Breast epithelium (tissue), 3 donors: ENCODE results near the gene BAIAP3.

Source experiments
- CTCF ChIP-seq, 3 donors: fragments of 450-650 bp; IDR thresholded peaks; one replicate each; pipeline ENCODE4 v1.5.1; 2016 to 2017; ENCODE audit warnings: antibody characterized with exemption in 3 of 3, mild to moderate bottlenecking in 3 of 3, moderate library complexity in 3 of 3
- POLR2A ChIP-seq: fragments of 450-650 bp; IDR thresholded peaks from one replicate; pipeline ENCODE4 v1.6.1; 2016; ENCODE audit warnings: antibody characterized with exemption, mild to moderate bottlenecking, moderate library complexity
- POLR2AphosphoS5 ChIP-seq, 3 donors: sonication (generic); formaldehyde crosslinking; IDR thresholded peaks; one replicate each; pipeline ENCODE4 v1.6.1; 2017; ENCODE audit warnings: antibody characterized with exemption in 3 of 3

- TF ChIP-seq CTCF (IDR thresholded peaks at IDR 0.05) (no peak), POLR2A (no peak), POLR2AphosphoS5 (IDR thresholded peaks at IDR 0.05) (no peak)
Observed at GRCh38 chr16:1338855-1339675, 5.6 kb downstream of the BAIAP3 start.
